H9 (cell line): ENCODE data around the gene KLRC3. TPM values are rescaled to one million over a fixed set of nuclear protein-coding genes. Genes with fewer than 3 reads are reported as not detected.

Source experiments
- DNase-seq: peaks from one replicate; pipeline ENCODE4 v3.0.0-alpha.2; 2017
- H2AFZ ChIP-seq: one replicate; pipeline ENCODE4 v1.6.1; 2013; ENCODE audit warnings: mild to moderate bottlenecking, low read length, control low read depth, moderate library complexity
- H2AK5ac ChIP-seq: 2 replicates; pipeline ENCODE4 v1.6.1; 2013; ENCODE audit warnings: low read length, control low read depth, mixed read lengths; ENCODE audit not compliant: insufficient read length
- H2BK120ac ChIP-seq: one replicate; pipeline ENCODE4 v1.6.1; 2013; ENCODE audit warnings: low read depth, mild to moderate bottlenecking, low read length, control low read depth, inconsistent platforms; ENCODE audit not compliant: poor library complexity, severe bottlenecking
- H2BK12ac ChIP-seq: 2 replicates; pipeline ENCODE4 v1.6.1; 2013; ENCODE audit warnings: low read length, control low read depth, mixed read lengths, low read depth; ENCODE audit not compliant: insufficient read length
- H2BK15ac ChIP-seq: 2 replicates; pipeline ENCODE4 v1.6.1; 2013; ENCODE audit warnings: low read depth, low read length, control low read depth
- H2BK20ac ChIP-seq: one replicate; pipeline ENCODE4 v1.6.1; 2013; ENCODE audit warnings: low read depth, mild to moderate bottlenecking, low read length, control low read depth, inconsistent platforms; ENCODE audit not compliant: poor library complexity, severe bottlenecking
- H2BK5ac ChIP-seq: 2 replicates; pipeline ENCODE4 v1.6.1; 2013; ENCODE audit warnings: low read length, control low read depth, mixed read lengths; ENCODE audit not compliant: insufficient read length
- H3K14ac ChIP-seq: 2 replicates; pipeline ENCODE4 v1.6.1; 2013; ENCODE audit warnings: low read length, control low read depth; ENCODE audit not compliant: insufficient read depth
- H3K18ac ChIP-seq: 2 replicates; pipeline ENCODE4 v1.6.1; 2013; ENCODE audit warnings: low read depth, mild to moderate bottlenecking, mixed read lengths, low read length, control low read depth; ENCODE audit not compliant: insufficient read length
- H3K23ac ChIP-seq: 2 replicates; pipeline ENCODE4 v1.6.1; 2013; ENCODE audit warnings: low read length, control low read depth, mixed read lengths, low read depth; ENCODE audit not compliant: insufficient read length
- H3K23me2 ChIP-seq: 2 replicates; pipeline ENCODE4 v1.6.1; 2013; ENCODE audit warnings: low read depth, mild to moderate bottlenecking, mixed read lengths, low read length, control low read depth; ENCODE audit not compliant: insufficient read length, poor library complexity, severe bottlenecking
- H3K27ac ChIP-seq: 2 replicates; pipeline ENCODE4 v1.5.1; 2013; ENCODE audit warnings: low read length, control low read depth, mixed read lengths, low read depth; ENCODE audit not compliant: insufficient read length
- H3K27me3 ChIP-seq: 2 replicates; pipeline ENCODE4 v1.6.1; 2013; ENCODE audit warnings: low read length, control low read depth, inconsistent platforms; ENCODE audit not compliant: insufficient read depth
- H3K4ac ChIP-seq: 2 replicates; pipeline ENCODE4 v1.6.1; 2013; ENCODE audit warnings: low read depth, mild to moderate bottlenecking, control low read depth, inconsistent platforms, low read length, moderate library complexity
- H3K4me1 ChIP-seq: 2 replicates; pipeline ENCODE4 v1.6.1; 2013; ENCODE audit warnings: low read length, control low read depth, inconsistent platforms; ENCODE audit not compliant: insufficient read depth
- H3K4me2 ChIP-seq: 2 replicates; pipeline ENCODE4 v1.6.1; 2013; ENCODE audit warnings: low read length, control low read depth, mixed read lengths; ENCODE audit not compliant: insufficient read length, insufficient read depth
- H3K56ac ChIP-seq: 2 replicates; pipeline ENCODE4 v1.6.1; 2013; ENCODE audit warnings: low read depth, mild to moderate bottlenecking, mixed read lengths, low read length, control low read depth; ENCODE audit not compliant: insufficient read length
- H3K79me1 ChIP-seq: 2 replicates; pipeline ENCODE4 v1.6.1; 2013; ENCODE audit warnings: low read depth, mild to moderate bottlenecking, moderate library complexity, low read length, control low read depth, inconsistent platforms; ENCODE audit not compliant: insufficient read depth, poor library complexity, severe bottlenecking
- H3K79me2 ChIP-seq: 2 replicates; pipeline ENCODE4 v1.6.1; 2013; ENCODE audit warnings: low read length, control low read depth, inconsistent platforms; ENCODE audit not compliant: insufficient read depth
- H3K9ac ChIP-seq: 2 replicates; pipeline ENCODE4 v1.6.1; 2013; ENCODE audit warnings: low read length, control low read depth, mixed read lengths; ENCODE audit not compliant: insufficient read length; ENCODE audit errors: extremely low read depth
- H3K9me3 ChIP-seq: one replicate; pipeline ENCODE4 v1.6.1; 2013; ENCODE audit warnings: low read depth, low read length, inconsistent platforms; ENCODE audit not compliant: control insufficient read depth
- H3T11ph ChIP-seq: one replicate; pipeline ENCODE4 v1.6.1; 2013; ENCODE audit warnings: mild to moderate bottlenecking, low read length, control low read depth, inconsistent platforms
- H4K20me1 ChIP-seq: one replicate; pipeline ENCODE4 v1.6.1; 2013; ENCODE audit not compliant: control insufficient read depth, insufficient read length, insufficient read depth
- H4K5ac ChIP-seq: 2 replicates; pipeline ENCODE4 v1.6.1; 2013; ENCODE audit warnings: low read depth, mild to moderate bottlenecking, mixed read lengths, low read length, control low read depth; ENCODE audit not compliant: insufficient read length
- H4K8ac ChIP-seq: replicated peaks from 2 replicates; pipeline ENCODE4 v1.6.1; 2013; ENCODE audit warnings: low read length, control low read depth, mixed read lengths, low read depth; ENCODE audit not compliant: insufficient read length
- H4K91ac ChIP-seq: 2 replicates; pipeline ENCODE4 v1.6.1; 2013; ENCODE audit warnings: low read depth, mild to moderate bottlenecking, moderate library complexity, mixed read lengths, low read length, control low read depth; ENCODE audit not compliant: insufficient read length
- H3K27ac Mint-ChIP-seq, 3 experiments: 2 replicates in 2 of 3; 3 replicates in 1 of 3; pipeline ENCODE4 v1.8.0; 2020 to 2021; ENCODE audit warnings: mixed read lengths in 3 of 3, mild to moderate bottlenecking in 1 of 3, moderate library complexity in 1 of 3
- H3K27me3 Mint-ChIP-seq: 2 replicates; pipeline ENCODE4 v1.8.0; 2021; ENCODE audit warnings: low read depth, mild to moderate bottlenecking, moderate library complexity, mixed read lengths
- H3K36me3 Mint-ChIP-seq, 3 experiments: 2 replicates in 2 of 3; 3 replicates in 1 of 3; pipeline ENCODE4 v1.8.0; 2020 to 2021; ENCODE audit warnings: low read depth in 3 of 3, mixed read lengths in 3 of 3; ENCODE audit not compliant: insufficient read depth in 1 of 3
- H3K4me1 Mint-ChIP-seq, 2 experiments: 2 replicates each; pipeline ENCODE4 v1.8.0; 2020; ENCODE audit warnings: mixed read lengths in 2 of 2
- H3K4me3 Mint-ChIP-seq, 2 experiments: 2 replicates in 1 of 2; 3 replicates in 1 of 2; pipeline ENCODE4 v1.8.0; 2020 to 2021; ENCODE audit warnings: mild to moderate bottlenecking in 2 of 2, mixed read lengths in 2 of 2, moderate library complexity in 1 of 2
- H3K9me3 Mint-ChIP-seq, 2 experiments: 2 replicates in 1 of 2; 3 replicates in 1 of 2; pipeline ENCODE4 v1.8.0; 2020; ENCODE audit warnings: mild to moderate bottlenecking in 2 of 2, mixed read lengths in 2 of 2, moderate library complexity in 1 of 2
- CTCF ChIP-seq: fragments of 200-600 bp; sonication (generic); conservative IDR thresholded peaks from 3 replicates; pipeline ENCODE4 v1.8.0; 2021; ENCODE audit warnings: antibody characterized with exemption, mild to moderate bottlenecking
- WGBS: extraction: QIAGEN DNeasy Blood & Tissue Kit; methylation state at CpG from one replicate; pipeline ENCODE4 v1.1.7; 2013; ENCODE audit warnings: missing lambda C conversion rate, low lambda C conversion rate, mixed read lengths; ENCODE audit not compliant: insufficient read length; ENCODE audit errors: extremely low coverage; 5-methylcytosine and 5-hydroxymethylcytosine counted together
- total RNA-seq: library from RNA; stranded (reverse); gene quantifications from 2 replicates; pipeline ENCODE4 v1.2.1, GENCODE V29; 2021

Gene KLRC3
- total RNA-seq, 1 experiment from 2014 or later = not detected

DNA sequence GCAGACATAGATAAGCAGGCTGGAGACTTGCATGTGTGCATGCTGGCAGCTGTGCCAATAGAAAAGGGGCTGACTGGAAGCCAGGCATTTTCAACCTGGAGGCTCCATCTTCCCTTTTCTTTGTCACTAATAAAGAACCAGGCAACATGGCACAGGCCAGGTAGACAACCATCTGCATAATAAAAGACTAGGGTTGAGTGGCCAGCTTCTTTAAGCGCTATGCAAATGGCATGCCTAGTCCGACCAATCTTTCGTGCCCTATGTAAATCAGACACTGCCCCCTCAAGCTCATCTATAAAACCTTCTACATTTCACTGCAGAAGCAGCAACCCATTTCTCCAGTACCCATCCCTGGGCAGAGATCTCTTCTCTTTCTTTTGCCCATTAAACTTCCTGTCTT lies 37.4 kb upstream of the KLRC3 start:
- no peak overlapping the region for H4K5ac ChIP-seq
- no peak overlapping the region for H3K27ac ChIP-seq
- no peak overlapping the region for H3K9ac ChIP-seq
- peak overlapping the region; percentile 32 for H3K4me2 ChIP-seq
- no peaks in the 10 kb centered on the region for H3K27me3 Mint-ChIP-seq
- no peak overlapping the region for H4K91ac ChIP-seq
- H2BK120ac ChIP-seq = no peak overlapping the region
- H2BK5ac ChIP-seq = no peak overlapping the region
- H4K20me1 ChIP-seq = no peaks in the 10 kb centered on the region
- H3K9me3 Mint-ChIP-seq = peaks cover 25 to 31% of the 10 kb centered on the region in 2 experiments
- peaks cover 13 to 16% of the 10 kb centered on the region in 2 experiments for H3K4me1 Mint-ChIP-seq
- H2AK5ac ChIP-seq = no peak overlapping the region
- H4K8ac ChIP-seq = no peak overlapping the region
- peak; percentile 82 for DNase-seq
- peaks cover 4 to 32% (median 10%) of the 10 kb centered on the region in 3 experiments; a peak in 6 of 7 replicates for H3K36me3 Mint-ChIP-seq
- no peak overlapping the region for H3K56ac ChIP-seq
- H3K4me3 Mint-ChIP-seq = no peak overlapping the region
- H3K27ac Mint-ChIP-seq = peak overlapping the region in 2 of 3 experiments; percentile 16 to 37; a peak in 2 of 7 replicates
- WGBS = no CpG with 5 or more reads among the region's 3 CpGs
- no peak overlapping the region for H3K18ac ChIP-seq
- H3K79me1 ChIP-seq = no peaks in the 10 kb centered on the region
- H3K14ac ChIP-seq = no peak overlapping the region
- no peak overlapping the region for H3T11ph ChIP-seq
- peaks cover 2% of the 10 kb centered on the region; the same call in 1 of the 2 replicates for H3K4me1 ChIP-seq
- no peak overlapping the region for H3K4ac ChIP-seq
- no peak overlapping the region for H3K23ac ChIP-seq
- no peak for TF ChIP-seq CTCF
- no peak overlapping the region for H2BK20ac ChIP-seq
- H3K27me3 ChIP-seq = no peaks in the 10 kb centered on the region
- peak overlapping the region; percentile 45 for H2AFZ ChIP-seq
- H3K23me2 ChIP-seq = no peaks in the 10 kb centered on the region
- H2BK15ac ChIP-seq = no peak overlapping the region
- no peak overlapping the region for H2BK12ac ChIP-seq
- no peaks in the 10 kb centered on the region for H3K9me3 ChIP-seq
- H3K79me2 ChIP-seq = no peaks in the 10 kb centered on the region
